GM23338 (cell line): ENCODE results near the gene GNPDA1. TPM values are rescaled to one million over a fixed set of nuclear protein-coding genes. Genes with fewer than 3 reads are reported as not detected.

Experiments
- ATAC-seq: fragments of 200-7000 bp; cut with Tn5 transposase; 3 replicates; pipeline ENCODE4 v1.9.1; 2020
- DNase-seq: peaks from one replicate; pipeline ENCODE4 v3.0.0-alpha.2; 2015; ENCODE audit warnings: low spot score
- H2AFZ ChIP-seq: fragments of 200-600 bp; sonication (generic); 2 replicates; pipeline ENCODE4 v1.8.0; 2016; ENCODE audit warnings: antibody characterized with exemption, mild to moderate bottlenecking, moderate library complexity
- H3F3A ChIP-seq: fragments of 200-600 bp; sonication (generic); replicated peaks from 2 replicates; pipeline ENCODE4 v1.8.0; 2017; ENCODE audit warnings: antibody characterized with exemption, mixed run types, low read depth
- H3K27ac ChIP-seq: fragments of 200-600 bp; sonication (generic); 2 replicates; pipeline ENCODE4 v1.6.1; 2016; ENCODE audit warnings: low read depth
- H3K27me3 ChIP-seq: fragments of 200-600 bp; sonication (generic); 2 replicates; pipeline ENCODE4 v1.8.0; 2016; ENCODE audit warnings: mild to moderate bottlenecking, mixed run types, moderate library complexity; ENCODE audit not compliant: insufficient read depth
- H3K36me3 ChIP-seq: fragments of 200-600 bp; sonication (generic); 2 replicates; pipeline ENCODE4 v1.8.0; 2016; ENCODE audit warnings: mild to moderate bottlenecking; ENCODE audit not compliant: insufficient read depth
- H3K4me1 ChIP-seq: fragments of 200-600 bp; sonication (generic); 2 replicates; pipeline ENCODE4 v1.8.0; 2016; ENCODE audit warnings: mild to moderate bottlenecking, moderate library complexity; ENCODE audit not compliant: insufficient read depth
- H3K4me2 ChIP-seq: fragments of 200-600 bp; sonication (generic); 2 replicates; pipeline ENCODE4 v1.7.1; 2017; ENCODE audit warnings: mixed run types
- H3K4me3 ChIP-seq: fragments of 200-600 bp; sonication (generic); 2 replicates; pipeline ENCODE4 v1.6.1; 2016; ENCODE audit warnings: mixed run types
- H3K79me2 ChIP-seq: fragments of 200-600 bp; sonication (generic); replicated peaks from 2 replicates; pipeline ENCODE4 v1.8.0; 2017; ENCODE audit warnings: mild to moderate bottlenecking; ENCODE audit not compliant: insufficient read depth
- H3K9me2 ChIP-seq: fragments of 200-600 bp; sonication (generic); 2 replicates; pipeline ENCODE4 v1.8.0; 2017; ENCODE audit not compliant: insufficient read depth
- H4K20me1 ChIP-seq: fragments of 200-600 bp; sonication (generic); replicated peaks from 2 replicates; pipeline ENCODE4 v1.8.0; 2017; ENCODE audit warnings: mild to moderate bottlenecking; ENCODE audit not compliant: insufficient read depth
- H3K27ac Mint-ChIP-seq: 2 replicates; pipeline ENCODE4 v1.8.0; 2020; ENCODE audit warnings: inconsistent platforms, mild to moderate bottlenecking, moderate library complexity, mixed read lengths
- H3K27me3 Mint-ChIP-seq: 3 replicates; pipeline ENCODE4 v1.8.0; 2022; ENCODE audit warnings: low read depth, mild to moderate bottlenecking, moderate library complexity, mixed read lengths, inconsistent platforms; ENCODE audit not compliant: insufficient read depth, poor library complexity
- H3K36me3 Mint-ChIP-seq: 3 replicates; pipeline ENCODE4 v1.8.0; 2021; ENCODE audit warnings: low read depth, mild to moderate bottlenecking, inconsistent platforms, moderate library complexity, mixed read lengths
- H3K4me1 Mint-ChIP-seq: 3 replicates; pipeline ENCODE4 v1.8.0; 2020; ENCODE audit warnings: mild to moderate bottlenecking, inconsistent platforms, mixed read lengths
- H3K4me3 Mint-ChIP-seq: 3 replicates; pipeline ENCODE4 v1.8.0; 2021; ENCODE audit warnings: moderate library complexity, mild to moderate bottlenecking, inconsistent platforms, mixed read lengths
- H3K9me3 Mint-ChIP-seq: 3 replicates; pipeline ENCODE4 v1.8.0; 2020; ENCODE audit warnings: moderate library complexity, mild to moderate bottlenecking, inconsistent platforms, mixed read lengths
- CTCF ChIP-seq, 2 experiments: fragments of 200-600 bp in 1 of 2; sonication (generic) in 1 of 2; conservative IDR thresholded peaks; 2 replicates each; pipeline versions ENCODE4 v1.5.1 to v1.6.1; 2016 to 2017; ENCODE audit warnings: antibody characterized with exemption in 2 of 2, low read depth in 2 of 2, mild to moderate bottlenecking in 2 of 2, moderate library complexity in 1 of 2
- EZH2 ChIP-seq: fragments of 200-600 bp; sonication (generic); IDR thresholded peaks from one replicate; pipeline ENCODE4 v1.8.0; 2017; ENCODE audit warnings: antibody characterized with exemption, mild to moderate bottlenecking, low read depth; ENCODE audit not compliant: unreplicated experiment
- EZH2phosphoT487 ChIP-seq: fragments of 200-600 bp; sonication (generic); IDR thresholded peaks from one replicate; pipeline ENCODE4 v1.8.1; 2018; ENCODE audit warnings: antibody characterized with exemption; ENCODE audit not compliant: unreplicated experiment
- POLR2AphosphoS5 ChIP-seq: IDR thresholded peaks from 2 replicates; pipeline ENCODE4 v1.6.1; 2016; ENCODE audit warnings: antibody characterized with exemption, low read depth
- REST ChIP-seq: IDR thresholded peaks from one replicate; pipeline ENCODE4 v1.6.1; 2018; ENCODE audit warnings: antibody characterized with exemption; ENCODE audit not compliant: unreplicated experiment
- STAT1 ChIP-seq: IDR thresholded peaks from one replicate; pipeline ENCODE4 v1.6.1; 2016; ENCODE audit warnings: antibody characterized with exemption; ENCODE audit not compliant: unreplicated experiment
- ZNF331 ChIP-seq: fragments of 250-450 bp; sonication (Bioruptor Pico); IDR thresholded peaks from 2 replicates; pipeline ENCODE4 v1.5.0; 2020; ENCODE audit warnings: low read depth, mild to moderate bottlenecking, moderate library complexity
- ZNF462 ChIP-seq: fragments of 250-450 bp; sonication (Bioruptor Pico); IDR thresholded peaks from 2 replicates; pipeline ENCODE4 v1.5.0; 2020; ENCODE audit warnings: mild to moderate bottlenecking, moderate library complexity
- polyA plus RNA-seq: library from polyadenylated mRNA; unstranded; fragments of >200 nt; fragmentation: Nextera tagmentation; extraction: Ambion mirVana; gene quantifications from 2 replicates; pipeline ENCODE4 v1.2.1, GENCODE V29; 2016
- total RNA-seq: library from RNA; depleted of rRNA; stranded (reverse); fragments of >200 nt; shearing (Covaris generic); gene quantifications from 2 replicates; pipeline ENCODE4 v1.2.3, GENCODE V29; 2014

The GNPDA1 gene
- total and polyA plus RNA-seq, 2 experiments from 2014 or later, result 47.6 to 117 TPM

GRCh38 chr5:142006363-142007236, 6.2 kb downstream of the GNPDA1 start:
- Mint-ChIP-seq H3K27me3 (peaks cover 5% of the 10 kb centered on the region), H3K9me3 (no peaks in the 10 kb centered on the region), H3K27ac (no peak overlapping the region), H3K4me1 (no peaks in the 10 kb centered on the region), H3K4me3 (no peak overlapping the region), H3K36me3 (peaks cover 64% of the 10 kb centered on the region)
- Histone ChIP-seq H3F3A (no peaks in the 10 kb centered on the region), H4K20me1 (no peaks in the 10 kb centered on the region), H3K36me3 (peaks cover 46% of the 10 kb centered on the region; the same call in 1 of the 2 replicates), H3K27ac (no peak overlapping the region), H3K27me3 (no peaks in the 10 kb centered on the region), H3K4me3 (no peak overlapping the region), H3K79me2 (no peaks in the 10 kb centered on the region; the same call in 1 of the 2 replicates), H3K9me2 (no peaks in the 10 kb centered on the region), H3K4me1 (no peaks in the 10 kb centered on the region), H2AFZ (no peak overlapping the region), H3K4me2 (no peak overlapping the region)
- DNase-seq (no peak), ATAC-seq (no peak)
- TF ChIP-seq EZH2phosphoT487, result no peak
- TF ChIP-seq REST, result no peak
- TF ChIP-seq POLR2AphosphoS5, result no peak
- TF ChIP-seq STAT1, result no peak
- no peak for TF ChIP-seq CTCF (conservative IDR thresholded peaks at IDR 0.05; ENCODE audit: low read depth in 2 of 2)
- no peak for TF ChIP-seq ZNF331
- no peak for TF ChIP-seq ZNF462 (CRISPR knock-in tag)
- TF ChIP-seq EZH2, result no peak
